ENCODE measurements around the gene TMOD3.
"Not testable (repeated sequence)": the region's sequence is repeated elsewhere in the genome, so short reads cannot be mapped to it uniquely, and the experiment has no call there.

Gene TMOD3

GRCh38 chr15:51883271-51883837 lies 53.9 kb downstream of the TMOD3 start:
- H3K27ac ChIP-seq: no peak overlapping the region
- no peak for TF ChIP-seq ZFX (IDR thresholded peaks at IDR 0.05)

GRCh38 chr15:51884041-51884440 lies 54.6 kb downstream of the TMOD3 start:
- no peak for TF ChIP-seq CTCF (conservative IDR thresholded peaks at IDR 0.05)
- TF ChIP-seq ZFX (IDR thresholded peaks at IDR 0.05): no peak
- H3K27ac ChIP-seq: no peak overlapping the region

DNA sequence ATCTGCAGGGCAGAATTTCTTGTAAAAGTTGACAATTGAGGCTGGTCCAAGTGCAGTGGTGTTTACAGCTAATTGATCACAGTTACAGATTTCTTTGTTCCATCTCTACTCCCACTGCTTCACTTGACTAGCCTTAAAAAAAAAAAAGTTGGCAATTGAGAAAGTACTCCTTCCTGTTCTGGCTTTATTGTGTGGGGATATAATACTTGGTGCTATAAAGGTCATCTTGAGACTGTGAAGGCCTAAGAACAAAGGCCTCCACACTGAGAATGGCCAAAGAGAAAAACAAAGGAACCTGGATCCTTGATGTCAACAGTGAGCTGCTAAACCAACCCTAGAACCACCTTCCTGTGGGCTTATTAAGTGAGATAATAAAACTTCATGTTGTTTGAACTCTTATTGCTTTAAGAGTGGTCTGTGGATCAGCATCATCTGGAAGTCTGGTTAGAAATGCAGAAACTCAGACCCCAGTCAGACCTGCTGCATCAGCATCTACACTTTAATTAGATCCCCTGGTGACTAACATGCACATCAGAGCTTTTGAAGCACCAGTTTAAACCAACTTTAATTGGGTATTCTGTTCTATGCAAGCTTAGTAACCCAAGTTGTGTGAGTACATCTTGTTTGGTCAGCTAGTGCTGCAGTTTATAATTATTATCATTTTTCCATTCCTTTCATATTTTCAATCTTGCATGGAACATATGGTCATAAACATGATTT lies 55.2 kb downstream of the TMOD3 start:
- TF ChIP-seq ZFX (IDR thresholded peaks at IDR 0.05) (no peak), CTCF (conservative IDR thresholded peaks at IDR 0.05) (no peak)
- no peak overlapping the region for H3K27ac ChIP-seq

GRCh38 chr15:51885758-51886157 lies 56.3 kb downstream of the TMOD3 start:
- H3K27ac ChIP-seq: not testable (repeated sequence)

GRCh38 chr15:51887887-51888592 lies 58.6 kb downstream of the TMOD3 start:
- 0 out of 2 replicates have a peak, but pooled peaks have one; percentile 17 for TF ChIP-seq CTCF (conservative IDR thresholded peaks at IDR 0.05)
- TF ChIP-seq ZFX (IDR thresholded peaks at IDR 0.05): no peak
- no peak overlapping the region for H3K27ac ChIP-seq

DNA sequence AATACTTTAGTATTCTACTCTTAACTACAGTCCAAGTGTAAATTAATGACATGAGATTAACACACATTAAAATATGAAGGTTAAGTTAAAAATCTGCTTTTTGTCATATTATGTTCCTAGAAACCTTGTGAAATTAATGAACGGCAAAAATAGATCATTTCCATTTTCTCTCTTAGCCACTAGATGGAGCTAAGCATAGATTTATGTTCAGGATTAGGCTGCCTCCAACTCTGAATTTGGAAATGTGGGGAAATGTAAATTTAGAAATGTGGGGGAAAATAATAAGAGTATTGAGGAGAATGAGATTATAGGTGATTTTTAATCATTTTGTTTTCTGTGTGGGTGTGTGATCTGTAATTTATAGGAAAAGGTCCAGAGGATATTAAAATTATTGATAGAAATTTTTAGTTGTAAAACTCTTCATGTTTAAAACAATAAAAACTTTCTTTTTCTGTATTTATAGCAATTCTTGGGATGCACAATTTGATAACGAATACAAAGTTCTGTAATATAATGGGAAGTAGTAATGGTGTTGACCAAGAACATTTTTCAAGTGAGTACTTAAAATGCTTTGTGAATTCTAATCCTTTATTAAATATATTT lies 59.2 kb downstream of the TMOD3 start:
- TF ChIP-seq ZFX (IDR thresholded peaks at IDR 0.05) (no peak), CTCF (conservative IDR thresholded peaks at IDR 0.05) (peak; percentile 94)
- H3K27ac ChIP-seq: no peak overlapping the region

- H3K27ac ChIP-seq: no peak overlapping the region
- TF ChIP-seq ZFX (IDR thresholded peaks at IDR 0.05): no peak
- no peak for TF ChIP-seq CTCF (conservative IDR thresholded peaks at IDR 0.05)
These were observed 60.0 kb downstream of the TMOD3 start for GRCh38 chr15:51889486-51889885.

DNA sequence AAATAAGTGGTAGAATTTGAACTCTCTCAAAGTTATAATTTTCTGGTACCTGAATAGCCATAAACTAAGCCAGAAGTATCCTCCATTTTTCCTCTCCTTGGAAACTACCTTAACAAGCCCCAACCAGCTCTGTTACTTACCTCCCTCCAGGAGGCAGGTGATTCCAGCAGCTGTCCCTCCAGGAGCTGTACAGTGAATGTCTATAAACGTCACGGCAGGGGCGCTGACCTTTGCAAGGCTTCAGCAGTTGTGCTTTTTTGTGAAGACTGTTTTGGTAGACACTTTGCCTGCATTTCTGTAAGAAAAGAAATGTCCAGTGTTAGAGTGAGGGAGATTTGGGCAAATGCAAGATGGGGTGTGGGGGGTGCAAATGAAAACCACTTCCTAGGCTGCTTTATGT lies 75.0 kb downstream of the TMOD3 start:
- TF ChIP-seq CTCF (conservative IDR thresholded peaks at IDR 0.05) (no peak), ZFX (IDR thresholded peaks at IDR 0.05) (no peak)
- H3K27ac ChIP-seq: no peak overlapping the region
